Activated effector memory CD4-positive, alpha-beta T cell treated with anti-CD3 and anti-CD28 coated beads, Interleukin-2, amount 50 U/mL, for 16 hours (primary cell): Measurements from ENCODE around the gene SPATA1.
"Not testable (repeated sequence)": the region's sequence is repeated elsewhere in the genome, so short reads cannot be mapped to it uniquely, and the experiment has no call there.

Experiments
- DNase-seq: peaks from one replicate; pipeline ENCODE4 v3.0.0-alpha.2; 2020

SPATA1 gene

GRCh38 chr1:84506002-84506728 is at the start of gene SPATA1, which contains the start of gene GNG5:
TSS of gene SPATA1 (plus strand) at chr1:84506386. CDS start at chr1:84516360, 9,974 bp downstream.
TSS of gene GNG5 (minus strand) at chr1:84506581. CDS start at chr1:84506091, 490 bp downstream.
- DNase-seq = peak; percentile 99

GRCh38 chr1:84462118-84462517 is 44.1 kb upstream of the SPATA1 start:
- DNase-seq = no peak

GRCh38 chr1:84467298-84467697 is 38.9 kb upstream of the SPATA1 start:
- DNase-seq = no peak

DNA sequence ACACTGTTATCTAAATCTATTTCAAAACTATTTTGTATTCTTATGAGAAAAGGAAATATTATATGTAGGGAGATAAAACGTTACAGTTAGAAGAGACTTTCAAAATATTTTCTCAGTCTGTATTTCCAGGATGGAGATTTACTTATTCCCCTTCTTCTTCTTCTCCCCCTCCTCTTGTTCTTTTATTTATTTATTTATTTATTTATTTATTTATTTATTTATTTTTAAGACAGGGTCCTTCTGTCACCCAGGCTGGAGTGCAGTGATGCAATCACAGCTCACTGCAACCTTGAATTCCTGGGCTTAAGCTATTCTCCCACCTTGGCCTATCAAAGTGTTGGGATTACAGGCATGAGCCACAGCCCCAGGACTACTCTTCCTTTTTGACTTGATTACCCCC is 30.0 kb upstream of the SPATA1 start:
- no peak for DNase-seq

DNA sequence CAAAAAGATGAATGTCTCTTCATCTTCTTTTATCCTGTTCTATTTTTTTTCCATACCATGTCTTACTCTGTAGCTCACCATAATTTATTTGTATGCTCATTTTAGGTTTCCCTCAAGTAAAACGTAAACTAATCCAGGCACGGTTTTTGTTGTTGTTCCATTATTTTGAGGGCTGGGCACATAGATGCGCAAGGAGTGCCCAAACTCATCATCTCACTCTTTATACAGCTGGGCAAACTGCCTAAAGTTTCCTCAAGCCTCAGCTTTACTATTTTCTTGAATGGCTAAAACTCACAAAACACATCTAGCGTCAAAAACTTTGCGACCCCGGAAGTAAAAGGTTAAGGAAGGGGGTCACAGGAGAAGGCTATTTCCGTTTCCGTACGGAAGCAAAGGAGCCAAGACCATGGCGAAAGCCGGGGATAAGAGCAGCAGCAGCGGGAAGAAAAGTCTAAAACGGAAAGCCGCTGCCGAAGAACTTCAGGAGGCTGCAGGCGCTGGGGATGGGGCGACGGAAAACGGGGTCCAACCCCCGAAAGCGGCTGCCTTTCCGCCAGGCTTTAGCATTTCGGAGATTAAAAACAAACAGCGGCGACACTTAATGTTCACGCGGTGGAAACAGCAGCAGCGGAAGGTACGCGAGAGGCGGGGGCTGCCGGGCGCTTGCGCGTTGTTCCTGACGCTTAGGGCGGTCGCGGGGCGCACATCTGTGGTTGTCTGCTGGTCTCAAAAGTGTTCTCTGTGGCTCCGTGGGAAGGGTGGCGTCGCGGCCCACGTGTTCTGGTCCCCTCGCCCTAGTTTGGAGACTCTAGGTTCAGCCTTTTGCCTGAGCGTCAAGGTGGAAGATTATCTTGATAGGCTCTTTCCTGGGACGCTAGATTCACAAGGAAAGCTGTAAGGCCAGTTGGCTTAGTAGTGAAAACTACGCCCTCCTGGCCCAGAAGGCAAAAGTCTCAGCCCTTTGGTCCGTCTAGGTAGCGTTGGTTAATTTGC is 27.0 kb upstream of the SPATA1 start, which contains the start of gene RPF1:
Gene RPF1 (plus strand): TSS at position 391 of the 993 bp plus-strand sequence. CDS start 16 bp downstream, at position 407.
- peak; percentile 93 for DNase-seq

- no peak for DNase-seq
These were observed 26.2 kb upstream of the SPATA1 start for GRCh38 chr1:84479998-84480397.

DNA sequence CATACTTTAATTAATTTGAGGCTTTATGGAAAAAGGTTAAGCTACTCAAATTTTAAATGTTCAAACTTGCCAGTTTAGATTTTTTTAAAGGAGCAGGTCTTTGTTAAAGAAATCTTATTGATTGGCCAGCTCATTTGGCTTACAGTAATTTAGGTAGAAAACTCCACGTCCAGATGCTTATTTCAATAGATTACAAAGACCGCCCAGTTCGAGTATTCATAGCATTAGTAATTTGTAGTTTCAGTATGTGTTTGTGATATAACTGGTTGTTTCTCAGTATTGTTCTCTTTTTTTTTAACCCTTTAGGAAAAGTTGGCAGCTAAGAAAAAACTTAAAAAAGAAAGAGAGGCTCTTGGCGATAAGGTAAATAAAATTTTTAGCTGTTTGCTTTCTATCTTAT is 25.5 kb upstream of the SPATA1 start:
- no peak for DNase-seq

- no peak for DNase-seq
These were observed 24.9 kb upstream of the SPATA1 start for GRCh38 chr1:84481317-84481716.

DNA sequence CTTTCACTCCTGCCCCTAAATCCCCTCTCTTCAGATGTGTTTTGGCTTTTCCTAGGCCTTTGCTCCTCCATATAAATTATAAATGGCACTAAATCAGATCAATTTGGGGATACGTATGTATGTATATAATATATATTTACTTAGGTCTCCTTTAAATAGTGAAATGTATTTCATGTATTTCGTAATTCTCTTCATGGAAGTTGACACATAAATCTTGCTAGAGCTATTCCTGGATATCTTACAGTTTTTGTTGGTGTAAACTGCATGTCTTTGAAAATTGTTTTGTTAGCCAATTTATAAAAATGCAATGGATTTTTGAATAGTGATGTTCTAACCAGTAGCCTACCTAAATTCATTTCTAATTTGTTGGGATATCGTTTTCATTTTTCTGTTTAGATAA is 18.1 kb upstream of the SPATA1 start:
- no peak for DNase-seq

GRCh38 chr1:84489766-84490165 is 16.4 kb upstream of the SPATA1 start:
- no peak for DNase-seq

- no peak for DNase-seq
These were observed 13.5 kb upstream of the SPATA1 start for GRCh38 chr1:84492726-84493125.

GRCh38 chr1:84493747-84494146 is 12.4 kb upstream of the SPATA1 start:
- no peak for DNase-seq

GRCh38 chr1:84496498-84496897 is 9.7 kb upstream of the SPATA1 start:
- DNase-seq = no peak

GRCh38 chr1:84497631-84498275 is 8.4 kb upstream of the SPATA1 start:
- DNase-seq = no peak

DNA sequence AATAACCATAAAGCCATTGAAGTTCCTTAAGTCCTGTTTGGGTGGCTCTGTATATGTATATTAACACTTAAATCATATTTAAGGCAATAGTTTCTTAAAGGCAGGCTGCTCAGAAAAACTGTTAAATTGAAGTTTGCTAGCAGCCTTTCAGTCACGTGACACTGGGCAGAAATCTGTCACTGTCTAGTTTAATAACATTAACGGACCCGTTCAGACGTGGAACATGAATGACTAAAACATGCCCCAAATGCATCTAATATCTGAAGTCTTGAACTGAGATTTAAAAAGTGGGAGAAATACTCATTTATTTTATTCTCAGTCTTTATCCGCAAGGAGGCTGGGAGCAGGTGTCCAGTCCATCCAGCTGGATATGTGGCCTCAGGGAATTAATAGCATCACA is 3.3 kb upstream of the SPATA1 start:
- DNase-seq = no peak

- no peak for DNase-seq
These were observed 1.4 kb upstream of the SPATA1 start for GRCh38 chr1:84504580-84505492.

GRCh38 chr1:84505493-84506001 is 639 bp upstream of the SPATA1 start:
- no peak for DNase-seq

GRCh38 chr1:84506729-84507453 is 705 bp downstream of the SPATA1 start:
- DNase-seq = no peak

DNA sequence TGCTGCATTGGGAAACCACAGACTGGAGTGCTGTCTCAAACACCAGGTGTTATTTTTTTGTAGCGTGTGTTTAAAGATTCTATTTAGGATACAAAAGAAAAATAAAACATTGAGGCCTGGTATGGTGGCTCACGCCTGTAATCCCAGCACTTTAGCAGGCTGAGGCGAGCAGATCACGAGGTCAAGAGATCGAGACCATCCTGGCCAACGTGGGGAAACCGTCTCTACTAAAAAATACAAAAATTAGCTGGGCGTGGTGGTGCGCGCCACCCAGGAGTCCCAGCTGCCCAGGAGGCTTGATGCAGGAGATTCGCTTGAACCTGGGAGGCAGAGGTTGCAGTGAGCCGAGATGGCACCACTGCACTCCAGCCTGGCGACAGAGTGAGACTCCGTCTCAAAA is 1.7 kb downstream of the SPATA1 start:
- not testable (repeated sequence) for DNase-seq

GRCh38 chr1:84508510-84508909 is 2.3 kb downstream of the SPATA1 start:
- DNase-seq = no peak

- DNase-seq = no peak
These were observed 2.8 kb downstream of the SPATA1 start for GRCh38 chr1:84509029-84509428.
